ENCODE results near the gene CPT2. TPM values are rescaled to one million over a fixed set of nuclear protein-coding genes. Genes with fewer than 3 reads are reported as not detected.

CPT2 gene
- total RNA-seq, 4 donors from 2014 or later, result 20.0 to 37.3 (median 27.1) TPM

GRCh38 chr1:53220962-53221286 lies 24.3 kb downstream of the CPT2 start:
- Histone ChIP-seq H3K27ac (peak overlapping the region; percentile 96 to 99 (median 97)), H3K36me3 (peaks cover 0 to 32% (median 0%) of the 10 kb centered on the region in 3 donors), H3K4me1 (peaks cover 8 to 22% (median 14%) of the 10 kb centered on the region in 3 donors), H3K4me3 (peak overlapping the region; percentile 81 to 85 (median 83)), H3K27me3 (no peaks in the 10 kb centered on the region), H3K9me3 (no peaks in the 10 kb centered on the region)
- 37 to 46% methylated on average over 3 of the region's 3 CpGs for WGBS, 2 donors
- TF ChIP-seq CTCF (IDR thresholded peaks at IDR 0.05), result no peak
- TF ChIP-seq POLR2A (IDR thresholded peaks at IDR 0.05), result no peak
- DNase-seq, result no peak
- intact Hi-C loops (cut with DNase I), result no loop called here

DNA sequence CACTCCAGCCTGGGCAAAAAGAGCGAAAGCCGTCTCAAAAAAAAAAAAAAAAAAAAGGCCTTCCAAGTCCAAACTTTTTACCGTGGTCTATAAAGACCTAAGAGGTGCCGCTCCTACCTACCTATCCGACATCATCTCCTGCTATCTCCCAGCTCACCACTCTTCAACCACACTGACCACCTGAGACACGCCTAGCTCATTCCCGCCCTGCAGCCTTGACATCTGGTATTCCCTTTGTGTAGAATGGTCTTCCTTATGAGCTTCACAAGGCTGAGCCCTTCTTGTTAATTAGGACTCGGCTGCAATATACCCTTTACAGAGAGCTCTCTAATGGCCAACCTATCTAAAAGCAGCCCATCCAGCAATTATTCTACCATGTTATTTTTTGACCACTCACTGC lies 41.0 kb downstream of the CPT2 start:
- Histone ChIP-seq H3K4me3 (peak overlapping the region; percentile 65 to 98 (median 89)), H3K4me1 (peaks cover 12 to 34% (median 20%) of the 10 kb centered on the region in 3 donors), H3K9me3 (no peaks in the 10 kb centered on the region), H3K36me3 (peaks cover 0 to 40% (median 6%) of the 10 kb centered on the region in 3 donors), H3K27me3 (no peaks in the 10 kb centered on the region), H3K27ac (peak overlapping the region; percentile 79 to 89 (median 84))
- WGBS, 2 donors, result 28 to 37% methylated on average over 7 to 8 of the region's 8 CpGs
- intact Hi-C loops (cut with DNase I), result no loop called here
- TF ChIP-seq CTCF (IDR thresholded peaks at IDR 0.05) (no peak), POLR2A (IDR thresholded peaks at IDR 0.05) (no peak)
- no peak for DNase-seq

DNA sequence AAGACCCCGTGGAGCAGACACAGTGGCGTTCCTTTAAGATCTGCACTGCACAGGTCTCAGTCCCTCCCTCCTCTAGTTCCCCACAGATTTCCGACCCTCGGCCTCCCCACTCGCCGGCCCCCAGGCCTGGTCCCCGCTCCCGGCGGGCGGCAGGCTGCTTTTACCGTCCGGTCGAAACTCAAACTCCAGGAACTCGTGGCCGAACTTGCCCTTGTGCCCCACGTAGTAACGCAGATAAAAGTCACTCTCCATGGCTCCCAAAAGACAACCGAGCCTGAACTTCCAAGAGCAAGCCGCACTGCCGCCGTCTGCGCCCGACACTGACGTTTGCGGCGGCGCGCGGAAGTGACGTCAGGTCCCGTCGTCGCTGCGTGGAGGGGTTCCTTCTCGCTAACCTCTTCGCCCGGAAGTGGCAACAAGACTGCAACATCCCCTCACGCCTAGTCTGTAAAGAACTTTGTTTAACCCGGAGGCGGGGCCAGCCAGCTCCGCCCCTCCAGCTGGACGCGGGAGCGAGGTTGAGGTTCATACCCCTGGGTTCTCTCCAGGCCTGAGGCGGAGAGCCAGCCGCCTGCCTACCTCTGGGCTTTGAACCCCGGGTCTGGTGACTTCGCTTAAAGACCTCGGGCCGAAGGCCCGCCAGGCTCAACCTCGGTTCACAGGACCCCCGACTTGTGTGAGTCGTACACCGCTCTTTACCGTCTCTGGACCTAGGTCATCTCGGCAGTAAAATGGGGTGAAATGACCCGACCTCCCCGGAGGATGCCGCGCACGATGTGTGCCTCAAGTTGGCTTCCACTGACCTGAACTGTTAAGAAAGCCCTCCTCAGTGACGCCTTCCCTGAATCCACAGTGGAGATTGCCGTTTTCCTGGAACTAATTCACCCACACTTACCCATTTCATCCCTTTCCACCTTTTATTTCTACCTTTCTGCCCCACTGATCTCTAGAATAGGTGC lies 41.9 kb downstream of the CPT2 start, which contains the start of gene MAGOH:
Gene MAGOH (minus strand): TSS at position 322 of the 959 bp plus-strand sequence. CDS start 70 bp downstream, at position 252.
- peak within 1 kb of the TSS; percentile 65 to 98 (median 89) for H3K4me3 ChIP-seq
- no peaks in the 10 kb centered on the region for H3K27me3 ChIP-seq
- WGBS, 2 donors, result 7 to 19% methylated on average over 14 to 33 of the region's 64 CpGs
- peak in 2 of 6 experiments; percentile 3 to 30 for TF ChIP-seq CTCF (IDR thresholded peaks at IDR 0.05)
- peak in 3 of 4 donors; percentile 54 to 74 (median 66) for TF ChIP-seq POLR2A (IDR thresholded peaks at IDR 0.05)
- no peaks in the 10 kb centered on the region for H3K9me3 ChIP-seq
- intact Hi-C loops (cut with DNase I), result no loop called here
- DNase-seq, result peak; percentile 72
- peaks cover 12 to 34% (median 20%) of the 10 kb centered on the region in 3 donors for H3K4me1 ChIP-seq
- H3K27ac ChIP-seq, result peak within 1 kb of the TSS; percentile 79 to 89 (median 84)
- peaks cover 0 to 32% (median 3%) of the 10 kb centered on the region in 3 donors for H3K36me3 ChIP-seq

- no peak for TF ChIP-seq CTCF (IDR thresholded peaks at IDR 0.05)
- TF ChIP-seq POLR2A (IDR thresholded peaks at IDR 0.05), result no peak
These were observed 45.2 kb downstream of the CPT2 start for GRCh38 chr1:53241828-53242227.

DNA sequence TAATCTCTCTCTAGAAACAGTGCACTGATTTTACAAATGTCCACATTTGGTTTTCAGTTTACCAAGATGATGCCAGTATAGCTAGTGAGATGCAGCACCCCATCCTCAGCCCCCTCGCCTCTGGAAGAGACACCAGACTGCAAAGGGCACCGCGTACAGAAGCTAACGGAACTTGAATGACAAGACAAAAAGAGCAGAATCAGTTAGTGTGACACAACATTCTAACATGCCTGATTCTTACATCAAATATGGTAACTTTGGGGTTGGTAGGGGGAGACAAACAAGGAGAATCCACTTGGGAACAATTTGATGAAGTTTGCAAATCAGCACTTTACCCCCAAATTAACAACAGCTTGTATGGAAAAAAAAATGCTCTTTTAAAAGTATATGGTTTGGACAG lies 45.8 kb downstream of the CPT2 start:
- intact Hi-C loops (cut with DNase I), result no loop called here

More at GRCh38 chr1:53241828-53242227, 45.2 kb downstream of the CPT2 start:
- 79 to 84% methylated on average over 2 of the region's 2 CpGs for WGBS, 2 donors
- DNase-seq, result no peak
- Histone ChIP-seq H3K27ac (no peak overlapping the region), H3K27me3 (no peaks in the 10 kb centered on the region), H3K4me1 (peaks cover 10 to 20% (median 14%) of the 10 kb centered on the region in 3 donors), H3K4me3 (no peak overlapping the region), H3K9me3 (no peaks in the 10 kb centered on the region), H3K36me3 (peaks cover 0 to 9% (median 0%) of the 10 kb centered on the region in 3 donors)
- intact Hi-C loops (cut with DNase I), result no loop called here

More for the DNA sequence above, 45.8 kb downstream of the CPT2 start:
- WGBS, 2 donors, result 70 to 75% methylated on average over 4 of the region's 4 CpGs
- TF ChIP-seq POLR2A (IDR thresholded peaks at IDR 0.05) (no peak), CTCF (IDR thresholded peaks at IDR 0.05) (no peak)
- no peak overlapping the region for H3K4me3 ChIP-seq
- no peaks in the 10 kb centered on the region for H3K9me3 ChIP-seq
- peaks cover 0 to 10% (median 0%) of the 10 kb centered on the region in 3 donors for H3K36me3 ChIP-seq
- H3K27me3 ChIP-seq, result no peaks in the 10 kb centered on the region
- DNase-seq, result no peak
- peaks cover 5 to 14% (median 8%) of the 10 kb centered on the region in 3 donors for H3K4me1 ChIP-seq
- no peak overlapping the region for H3K27ac ChIP-seq

All from esophagus squamous epithelium (tissue), 5 donors.